MCF 10A (cell line): Measurements from ENCODE around the gene GPR176. TPM values are rescaled to one million over a fixed set of nuclear protein-coding genes. Genes with fewer than 3 reads are reported as not detected.

Experiments
- BruUV-seq: library from RNA; stranded (reverse); fragments of 400-500 nt; replicated peaks from 2 replicates; lab custom pipeline; 2021; lab: Mats Ljungman, UMichigan
- CTCF ChIA-PET: fragments of 300-600 bp; sonication (Branson Sonifier 250); formaldehyde crosslinking; extraction: SDS; loops from one replicate; lab custom pipeline; 2021; ENCODE audit warnings: antibody characterized with exemption, inconsistent platforms; lab: Yijun Ruan, JAX
- POLR2A ChIA-PET: fragments of 300-600, 350-650 bp; sonication (Branson Sonifier 250); formaldehyde crosslinking; extraction: SDS; loops from one replicate; lab custom pipeline; 2020; ENCODE audit warnings: antibody characterized with exemption, inconsistent platforms; lab: Yijun Ruan, JAX
- DNase-seq: peaks from one replicate; pipeline ENCODE4 v3.0.0-alpha.2; 2018; ENCODE audit not compliant: unreplicated experiment
- H3K27ac Mint-ChIP-seq: one replicate; pipeline ENCODE4 v1.8.0; 2022; ENCODE audit warnings: mild to moderate bottlenecking, low read depth, mixed read lengths; ENCODE audit not compliant: unreplicated experiment
- H3K27me3 Mint-ChIP-seq: one replicate; pipeline ENCODE4 v1.8.0; 2022; ENCODE audit warnings: mixed read lengths; ENCODE audit not compliant: insufficient read depth, unreplicated experiment
- H3K36me3 Mint-ChIP-seq: one replicate; pipeline ENCODE4 v1.8.0; 2022; ENCODE audit warnings: mild to moderate bottlenecking, moderate library complexity, mixed read lengths; ENCODE audit not compliant: insufficient read depth, unreplicated experiment
- H3K4me1 Mint-ChIP-seq: one replicate; pipeline ENCODE4 v1.8.0; 2022; ENCODE audit warnings: mixed read lengths; ENCODE audit not compliant: insufficient read depth, unreplicated experiment
- H3K4me3 Mint-ChIP-seq: one replicate; pipeline ENCODE4 v1.8.0; 2022; ENCODE audit warnings: mild to moderate bottlenecking, moderate library complexity, mixed read lengths; ENCODE audit not compliant: unreplicated experiment
- H3K9me3 Mint-ChIP-seq: one replicate; pipeline ENCODE4 v1.8.0; 2022; ENCODE audit warnings: mixed read lengths; ENCODE audit not compliant: unreplicated experiment
- intact Hi-C: fragments of 100-400 bp; cut with micrococcal nuclease; formaldehyde crosslinking; loops from 2 replicates; pipeline ENCODE4 v1.14.1; 2022
- total RNA-seq: library from RNA; stranded (reverse); gene quantifications from 2 replicates; pipeline ENCODE4 v1.2.3, GENCODE V29; 2022
- TF ChIP-seq, protein P1 (sequence below): fragments of 200-600 bp; IDR thresholded peaks from one replicate; pipeline ENCODE4 v1.8.0; 2022; ENCODE audit warnings: antibody characterized with exemption, mild to moderate bottlenecking; ENCODE audit not compliant: unreplicated experiment

Gene GPR176
- total RNA-seq, 1 experiment from 2014 or later: 1.8 TPM

DNA sequence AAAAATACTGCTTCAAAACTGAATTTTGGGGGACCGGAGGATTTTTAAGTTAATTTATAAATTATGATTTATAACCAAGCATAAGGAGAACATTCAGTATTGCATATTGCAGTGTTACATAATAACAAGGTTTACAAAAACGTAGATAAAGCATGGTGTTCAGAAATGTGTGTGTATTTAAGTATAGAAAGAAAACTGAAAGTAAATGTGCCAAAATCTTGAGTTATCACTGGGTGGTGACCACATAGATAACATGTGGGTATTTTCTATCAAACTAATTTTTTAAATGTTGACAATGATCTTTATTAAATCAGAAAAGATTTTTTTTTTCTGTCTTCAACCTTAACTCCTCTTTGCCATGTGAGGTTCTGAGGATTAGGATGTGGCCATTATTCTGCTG, 46.5 kb upstream of the GPR176 start:
- H3K27ac Mint-ChIP-seq: no peak overlapping the region
- H3K27me3 Mint-ChIP-seq: no peaks in the 10 kb centered on the region
- intact Hi-C loops: no loop called here
- DNase-seq: no peak
- no peaks in the 10 kb centered on the region for H3K9me3 Mint-ChIP-seq
- no TSS peak for BruUV-seq
- ChIA-PET POLR2A (interaction anchor here (0.7 kb wide), 1 partner anchor 184 kb away, joined by 3 read pairs; the partner anchor contains the start of gene FSIP1), CTCF (no interaction called here)
- H3K36me3 Mint-ChIP-seq: peaks cover 76% of the 10 kb centered on the region
- H3K4me3 Mint-ChIP-seq: no peak overlapping the region
- peaks cover 14% of the 10 kb centered on the region for H3K4me1 Mint-ChIP-seq
- TF ChIP-seq, protein P1, sequence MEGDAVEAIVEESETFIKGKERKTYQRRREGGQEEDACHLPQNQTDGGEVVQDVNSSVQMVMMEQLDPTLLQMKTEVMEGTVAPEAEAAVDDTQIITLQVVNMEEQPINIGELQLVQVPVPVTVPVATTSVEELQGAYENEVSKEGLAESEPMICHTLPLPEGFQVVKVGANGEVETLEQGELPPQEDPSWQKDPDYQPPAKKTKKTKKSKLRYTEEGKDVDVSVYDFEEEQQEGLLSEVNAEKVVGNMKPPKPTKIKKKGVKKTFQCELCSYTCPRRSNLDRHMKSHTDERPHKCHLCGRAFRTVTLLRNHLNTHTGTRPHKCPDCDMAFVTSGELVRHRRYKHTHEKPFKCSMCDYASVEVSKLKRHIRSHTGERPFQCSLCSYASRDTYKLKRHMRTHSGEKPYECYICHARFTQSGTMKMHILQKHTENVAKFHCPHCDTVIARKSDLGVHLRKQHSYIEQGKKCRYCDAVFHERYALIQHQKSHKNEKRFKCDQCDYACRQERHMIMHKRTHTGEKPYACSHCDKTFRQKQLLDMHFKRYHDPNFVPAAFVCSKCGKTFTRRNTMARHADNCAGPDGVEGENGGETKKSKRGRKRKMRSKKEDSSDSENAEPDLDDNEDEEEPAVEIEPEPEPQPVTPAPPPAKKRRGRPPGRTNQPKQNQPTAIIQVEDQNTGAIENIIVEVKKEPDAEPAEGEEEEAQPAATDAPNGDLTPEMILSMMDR: no peak

DNA sequence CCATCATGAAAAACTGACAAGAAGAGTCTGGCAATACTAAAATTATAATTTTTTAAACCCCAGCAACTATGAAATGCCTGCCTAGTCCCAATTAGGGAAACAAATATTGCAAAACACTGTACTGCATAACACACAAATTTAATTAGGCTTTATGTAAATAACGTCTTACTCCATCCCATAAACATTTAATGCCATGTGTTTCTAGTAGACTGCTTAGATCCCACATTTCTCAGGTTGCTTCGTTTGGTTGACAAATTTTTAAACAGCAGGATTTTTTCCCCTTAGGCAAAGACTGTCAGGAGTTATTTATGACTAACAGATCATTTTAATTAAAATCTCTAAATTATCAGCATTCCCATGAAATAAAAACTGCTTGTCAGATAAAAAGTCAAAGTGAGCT, 43.7 kb upstream of the GPR176 start:
- TF ChIP-seq, protein P1: no peak
- H3K36me3 Mint-ChIP-seq: peaks cover 60% of the 10 kb centered on the region
- no peaks in the 10 kb centered on the region for H3K9me3 Mint-ChIP-seq
- H3K27me3 Mint-ChIP-seq: no peaks in the 10 kb centered on the region
- H3K4me3 Mint-ChIP-seq: no peak overlapping the region
- intact Hi-C loops: no loop called here
- no TSS peak for BruUV-seq
- H3K4me1 Mint-ChIP-seq: no peaks in the 10 kb centered on the region
- ChIA-PET POLR2A (interaction anchor here (0.6 to 1.2 kb wide), 2 partner anchors 12 to 321 kb away, joined by 3 read pairs; no protein-coding TSS in a partner anchor), CTCF (interaction anchor here (0.7 to 1.4 kb wide), 2 partner anchors 76 to 372 kb away, joined by 3 to 9 read pairs; no protein-coding TSS in a partner anchor)
- no peak overlapping the region for H3K27ac Mint-ChIP-seq
- DNase-seq: no peak

DNA sequence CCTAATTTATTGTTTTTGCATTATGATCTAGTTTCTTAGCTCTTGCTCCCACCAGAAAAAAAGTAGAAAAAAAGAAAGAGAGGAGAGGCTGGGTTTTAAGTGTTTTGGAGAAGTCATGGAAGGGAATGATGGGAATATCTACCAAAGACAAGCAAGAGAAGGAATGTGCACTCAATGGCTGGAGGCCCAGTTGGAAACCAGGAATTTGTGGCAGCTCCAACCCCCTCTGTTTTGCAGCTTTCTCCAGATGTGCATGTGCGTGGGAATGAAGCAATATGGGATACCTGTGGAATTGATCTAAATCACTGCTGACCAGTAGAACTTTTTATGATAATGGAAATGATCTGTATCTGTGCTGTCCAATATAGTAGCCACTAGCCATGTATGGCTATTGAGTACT, 41.0 kb upstream of the GPR176 start:
- CTCF ChIA-PET: interaction anchor here (0.6 kb wide), 2 partner anchors 42 to 59 kb away, joined by 3 read pairs; no protein-coding TSS in a partner anchor
- BruUV-seq: no TSS peak
- no peak for DNase-seq
- Mint-ChIP-seq H3K4me3 (no peak overlapping the region), H3K27ac (no peak overlapping the region), H3K27me3 (no peaks in the 10 kb centered on the region), H3K36me3 (peaks cover 32% of the 10 kb centered on the region), H3K4me1 (no peaks in the 10 kb centered on the region), H3K9me3 (no peaks in the 10 kb centered on the region)
- POLR2A ChIA-PET: interaction anchor here (0.6 to 1.0 kb wide), 2 partner anchors 78 to 106 kb away, joined by 3 to 4 read pairs; no protein-coding TSS in a partner anchor
- TF ChIP-seq, protein P1: no peak
- intact Hi-C loops: no loop called here

DNA sequence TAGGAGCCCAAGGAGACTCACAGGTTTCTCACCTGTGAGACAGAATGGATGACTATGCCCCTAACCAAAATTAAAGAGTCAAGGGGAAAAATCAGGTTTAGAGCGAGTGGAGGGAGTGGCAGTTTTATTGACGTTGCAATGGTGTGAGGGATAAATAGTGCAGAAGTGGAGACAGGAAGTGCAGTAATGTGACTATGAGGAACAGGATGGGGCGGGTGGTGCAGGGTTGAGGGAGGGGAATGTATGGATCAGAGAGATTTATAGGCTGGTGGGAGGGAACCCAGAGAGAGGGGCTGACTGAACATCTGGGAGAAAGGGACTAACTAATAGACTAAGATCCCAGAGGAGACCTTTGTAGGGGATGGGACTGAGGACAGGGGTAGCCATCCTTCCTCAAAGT, 40.3 kb upstream of the GPR176 start:
- H3K36me3 Mint-ChIP-seq: peaks cover 26% of the 10 kb centered on the region
- no peak for DNase-seq
- ChIA-PET POLR2A (interaction anchor here (0.6 kb wide), 1 partner anchor 105 kb away, joined by 3 read pairs; no protein-coding TSS in a partner anchor), CTCF (interaction anchor here (0.6 kb wide), 1 partner anchor 42 kb away, joined by 3 read pairs; no protein-coding TSS in a partner anchor)
- no peaks in the 10 kb centered on the region for H3K27me3 Mint-ChIP-seq
- no peaks in the 10 kb centered on the region for H3K4me1 Mint-ChIP-seq
- no peaks in the 10 kb centered on the region for H3K9me3 Mint-ChIP-seq
- intact Hi-C loops: no loop called here
- no TSS peak for BruUV-seq
- H3K4me3 Mint-ChIP-seq: no peak overlapping the region
- H3K27ac Mint-ChIP-seq: no peak overlapping the region
- TF ChIP-seq, protein P1: no peak
